GM18870 (cell line): ENCODE results near the gene SETD1B.

ENCODE experiments used
- ATAC-seq: cut with Tn5 transposase; IDR thresholded peaks from one replicate; pipeline ENCODE4 v1.9.1; 2021; ENCODE audit warnings: moderate library complexity; ENCODE audit not compliant: unreplicated experiment

Gene SETD1B

DNA sequence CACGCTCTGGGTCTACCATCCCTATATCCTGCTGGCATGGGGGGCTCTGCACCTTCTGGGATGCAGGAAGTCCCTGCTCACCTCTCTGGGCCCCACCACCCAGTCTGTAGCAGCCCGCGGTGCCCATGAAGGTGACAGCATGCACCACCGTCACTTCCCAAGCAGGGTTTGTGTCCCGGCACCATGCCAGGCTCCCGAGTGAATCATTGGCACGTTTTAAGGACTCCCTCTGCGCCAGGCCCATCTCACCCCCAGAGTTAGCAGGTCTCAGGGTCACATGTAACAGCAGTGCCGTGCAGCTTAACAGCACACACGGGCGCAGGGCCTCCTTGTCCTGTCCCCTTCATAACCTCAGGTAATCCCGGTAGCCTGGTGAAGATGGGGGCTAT, 19.9 kb downstream of the SETD1B start:
- ATAC-seq: no peak

DNA sequence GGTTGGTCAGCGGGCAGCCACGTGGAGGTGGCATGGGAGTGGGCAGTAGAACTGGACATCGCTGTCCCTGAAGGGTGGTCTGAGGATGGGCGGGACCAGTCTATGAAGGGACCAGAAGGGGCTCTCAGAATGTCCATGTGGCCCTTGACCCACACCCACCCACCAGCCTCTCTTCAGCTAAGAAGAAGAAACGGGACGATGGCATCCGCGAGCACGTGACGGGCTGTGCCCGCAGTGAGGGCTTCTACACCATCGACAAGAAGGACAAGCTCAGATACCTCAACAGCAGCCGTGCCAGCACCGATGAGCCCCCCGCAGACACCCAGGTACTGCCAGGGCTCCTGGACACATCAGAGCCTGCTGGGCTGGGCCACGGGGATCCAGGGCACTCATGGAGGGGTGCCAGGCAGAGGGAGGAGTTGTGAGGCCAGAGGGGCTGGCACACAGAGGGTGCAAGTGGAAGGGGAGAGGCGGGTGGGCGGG, 21.3 kb downstream of the SETD1B start:
- no peak for ATAC-seq

DNA sequence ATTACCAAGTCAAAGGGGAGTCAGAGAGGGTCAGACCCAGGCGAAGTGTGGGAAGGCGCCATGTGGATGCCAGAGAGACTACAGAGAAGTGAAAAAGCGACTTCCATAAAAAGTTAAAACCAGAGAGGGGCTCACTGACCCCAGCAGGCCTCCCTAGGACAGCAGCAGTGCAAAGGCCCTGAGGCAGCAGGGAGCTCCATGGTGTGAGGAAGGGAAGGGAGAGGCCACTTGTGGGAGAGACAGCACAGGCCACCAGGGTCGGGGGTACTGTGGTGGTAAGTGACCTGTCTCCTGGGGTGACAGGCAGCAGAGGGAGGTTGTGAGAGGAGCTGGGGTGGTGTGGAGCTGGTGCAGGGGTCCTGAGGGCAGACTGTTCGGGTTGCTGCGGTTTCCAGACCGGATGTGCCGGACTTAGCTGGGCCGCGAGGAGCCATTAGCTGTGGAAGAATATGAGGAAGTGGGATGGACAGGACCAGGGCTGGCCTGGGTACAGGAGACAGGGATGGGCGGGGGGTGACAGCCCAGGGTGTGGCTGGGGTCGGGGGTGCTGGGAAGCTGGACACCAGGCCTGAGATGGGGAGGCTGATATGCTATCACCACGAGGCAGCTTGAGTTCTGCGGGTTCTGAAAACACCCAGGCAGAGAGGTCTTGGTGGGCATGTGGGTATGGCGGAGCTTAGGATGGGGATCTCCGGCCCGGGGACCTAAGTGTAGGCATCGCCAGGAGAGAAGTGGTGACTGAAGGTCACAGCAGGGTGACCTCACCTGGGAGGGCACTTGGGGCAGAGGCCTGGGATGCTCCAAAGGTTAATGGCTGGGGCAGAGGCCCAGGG, 22.7 kb downstream of the SETD1B start:
- ATAC-seq: no peak

DNA sequence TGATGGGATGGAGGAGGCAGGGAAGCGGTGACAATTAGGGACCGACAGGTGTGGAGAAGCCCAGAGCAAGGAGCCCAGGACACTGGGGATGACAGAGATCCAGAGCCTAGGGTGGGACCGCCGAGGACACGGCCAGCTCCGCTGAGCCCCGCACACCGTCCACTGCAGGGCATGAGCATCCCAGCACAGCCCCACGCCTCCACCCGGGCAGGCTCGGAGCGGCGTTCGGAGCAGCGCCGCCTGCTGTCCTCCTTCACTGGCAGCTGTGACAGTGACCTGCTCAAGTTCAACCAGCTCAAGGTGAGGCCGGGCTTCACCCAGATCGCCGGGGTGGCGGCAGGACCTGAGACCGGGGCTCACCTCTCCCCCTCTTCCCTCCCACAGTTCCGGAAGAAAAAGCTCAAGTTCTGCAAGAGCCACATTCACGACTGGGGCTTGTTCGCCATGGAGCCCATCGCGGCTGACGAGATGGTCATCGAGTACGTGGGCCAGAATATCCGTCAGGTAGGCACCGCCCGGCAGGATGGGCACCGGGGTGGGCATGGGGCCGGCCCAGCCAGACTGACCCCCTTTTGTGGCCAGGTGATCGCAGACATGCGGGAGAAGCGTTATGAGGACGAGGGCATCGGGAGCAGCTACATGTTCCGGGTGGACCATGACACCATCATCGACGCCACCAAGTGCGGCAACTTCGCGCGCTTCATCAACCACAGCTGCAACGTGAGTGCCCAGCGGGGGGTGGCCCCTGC, 23.7 kb downstream of the SETD1B start:
- ATAC-seq: no peak

DNA sequence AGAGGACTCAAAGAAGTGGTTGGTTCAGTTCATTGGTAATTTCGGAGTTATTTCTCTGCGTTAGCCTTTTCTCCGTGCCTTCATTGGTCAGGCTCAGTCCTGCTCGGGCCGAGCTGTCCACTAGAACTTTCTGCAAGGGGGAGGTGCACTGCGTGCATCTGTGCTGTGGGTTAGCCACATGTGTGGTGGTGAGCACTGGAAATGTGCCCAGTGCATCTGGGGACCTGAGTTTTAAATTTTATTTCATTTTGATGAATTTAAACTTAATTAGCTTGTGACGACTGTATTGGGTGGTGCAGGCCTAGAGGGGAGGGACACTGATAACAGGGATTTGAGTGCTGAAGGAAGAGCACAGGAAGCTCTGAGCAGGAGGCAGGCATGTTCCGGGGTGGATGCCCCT, 24.5 kb downstream of the SETD1B start:
- no peak for ATAC-seq

DNA sequence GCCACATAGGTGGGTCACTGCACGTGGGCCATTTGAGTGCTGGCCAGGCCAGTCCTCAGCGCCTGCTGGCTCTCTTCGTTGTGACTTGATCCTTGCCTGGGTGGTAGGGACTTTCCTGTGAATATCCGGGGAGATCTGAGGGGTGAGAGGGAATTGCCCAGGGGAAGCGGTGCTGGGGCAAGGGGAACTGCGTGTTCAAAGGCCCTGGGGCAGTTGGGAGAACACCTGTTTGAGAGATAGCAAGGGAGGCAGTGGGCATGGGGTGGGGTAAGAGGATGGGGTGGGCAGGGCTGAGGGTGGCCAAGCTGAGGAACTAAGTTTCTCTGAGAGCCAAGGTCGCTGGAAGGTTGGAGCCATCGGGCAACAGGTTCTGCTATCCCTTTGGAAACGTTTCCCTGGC, 25.0 kb downstream of the SETD1B start:
- ATAC-seq: no peak

DNA sequence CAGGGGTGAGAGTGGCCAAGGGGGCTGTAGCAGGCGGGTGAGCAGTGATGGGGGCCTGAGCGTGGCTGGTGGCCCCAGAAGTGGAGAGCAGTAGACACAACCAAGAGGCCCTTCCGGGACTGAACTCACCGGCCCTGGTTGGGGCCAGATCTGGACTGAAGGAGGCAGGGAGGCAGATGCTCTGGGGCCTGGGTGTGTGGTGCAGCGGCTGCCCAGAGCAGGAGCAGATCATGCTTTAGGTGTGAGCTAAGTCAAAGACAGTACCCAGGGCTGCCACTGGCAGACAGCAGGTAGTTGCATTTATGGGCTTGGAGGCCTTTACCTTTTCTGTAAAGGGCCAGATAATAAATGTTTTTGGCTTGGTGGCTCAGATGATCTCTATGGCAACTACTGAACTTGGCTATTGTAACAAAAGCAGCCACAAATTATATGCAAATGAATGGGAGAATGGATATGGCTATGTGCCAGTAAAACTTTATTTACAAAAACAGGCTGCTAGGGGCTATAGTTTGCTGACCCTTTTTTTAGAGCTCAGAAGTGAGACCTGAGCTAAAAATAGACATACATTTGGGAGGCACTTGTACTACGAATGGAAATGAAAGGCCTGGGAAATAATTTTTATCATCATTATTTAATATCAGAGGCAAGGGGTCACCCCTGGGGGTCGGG, 25.6 kb downstream of the SETD1B start:
- ATAC-seq: no peak

DNA sequence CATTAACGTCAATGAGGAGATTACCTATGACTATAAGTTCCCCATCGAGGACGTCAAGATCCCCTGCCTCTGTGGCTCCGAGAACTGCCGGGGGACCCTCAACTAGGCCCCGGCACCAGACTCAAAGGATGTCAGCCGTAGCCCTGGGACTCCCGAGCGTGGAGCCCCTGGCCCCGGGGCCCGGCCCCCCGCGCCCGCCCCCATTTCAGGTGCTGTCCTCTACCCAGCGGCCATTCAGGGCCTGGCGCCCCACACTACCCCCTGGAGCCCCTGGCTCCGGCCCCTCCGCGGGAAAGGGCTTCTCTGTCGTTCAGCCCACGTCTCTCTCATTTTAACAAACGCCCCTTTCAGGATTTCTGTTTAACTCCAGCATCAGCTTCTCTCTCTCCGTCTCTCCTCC, 26.3 kb downstream of the SETD1B start:
- no peak for ATAC-seq

DNA sequence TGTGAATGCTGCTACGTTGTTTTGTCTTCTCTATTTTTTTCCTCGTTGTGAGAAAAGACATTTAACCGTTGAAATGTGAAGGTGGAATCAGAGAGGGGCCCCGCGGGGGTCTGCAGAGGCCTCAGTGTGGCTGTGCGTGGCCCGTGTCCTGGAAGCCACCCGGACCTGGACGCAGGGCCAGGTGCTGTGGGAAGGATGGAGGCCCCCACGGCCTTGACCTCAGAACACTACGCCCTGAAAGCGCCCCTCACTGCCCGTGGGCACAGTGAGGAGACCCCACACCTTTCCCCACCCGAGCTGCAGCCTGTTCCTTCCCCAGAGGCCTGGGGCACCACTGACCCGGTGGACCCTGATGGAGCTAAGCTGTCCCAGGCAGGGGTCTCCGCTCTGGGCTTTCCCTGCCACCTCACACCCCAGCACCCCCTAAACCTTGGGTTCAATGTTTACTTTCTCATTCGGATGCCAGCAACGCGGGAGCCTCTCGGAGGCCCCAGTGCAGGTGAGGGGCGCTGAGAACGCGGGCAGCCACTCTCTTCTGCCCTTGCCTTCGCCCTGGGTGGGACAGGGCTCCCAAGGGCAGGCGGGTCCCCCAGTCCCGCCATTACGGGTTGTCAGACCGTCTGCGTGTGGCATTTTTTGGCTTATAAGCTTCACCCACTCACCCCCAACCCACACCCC, 26.9 kb downstream of the SETD1B start:
- ATAC-seq: no peak

DNA sequence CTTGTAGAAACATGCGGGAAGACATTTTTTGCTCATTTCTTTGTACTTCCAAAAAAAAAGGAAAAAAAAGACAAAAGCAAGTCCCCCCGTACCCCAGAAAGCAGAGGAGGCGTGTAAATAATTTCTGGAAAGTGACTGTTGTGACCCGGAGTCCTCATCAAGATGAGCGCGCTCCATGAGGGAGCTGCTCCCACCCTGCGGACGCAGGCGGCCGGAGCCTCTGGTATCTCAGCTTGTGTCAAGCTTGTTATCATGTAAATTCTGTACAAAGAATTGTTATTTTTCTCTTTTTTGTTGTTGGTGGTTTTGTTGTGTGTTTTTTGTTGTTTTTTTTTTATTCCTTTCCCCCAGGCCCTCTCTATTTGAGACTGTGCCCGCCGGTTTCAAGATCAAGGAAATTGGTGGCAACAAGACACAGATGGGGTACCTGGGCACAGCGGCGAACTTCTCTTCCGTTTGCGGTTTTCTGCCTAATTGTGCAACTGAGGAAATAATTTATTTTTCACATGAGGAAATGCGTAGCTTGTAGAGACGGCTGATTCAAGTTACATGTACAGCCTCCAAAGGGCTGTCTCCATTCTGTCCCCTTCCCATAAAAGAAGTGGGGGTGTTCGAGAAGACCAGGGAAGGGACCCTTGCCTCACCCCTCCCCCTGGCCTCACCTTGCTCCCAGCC, 27.9 kb downstream of the SETD1B start:
- no peak for ATAC-seq

DNA sequence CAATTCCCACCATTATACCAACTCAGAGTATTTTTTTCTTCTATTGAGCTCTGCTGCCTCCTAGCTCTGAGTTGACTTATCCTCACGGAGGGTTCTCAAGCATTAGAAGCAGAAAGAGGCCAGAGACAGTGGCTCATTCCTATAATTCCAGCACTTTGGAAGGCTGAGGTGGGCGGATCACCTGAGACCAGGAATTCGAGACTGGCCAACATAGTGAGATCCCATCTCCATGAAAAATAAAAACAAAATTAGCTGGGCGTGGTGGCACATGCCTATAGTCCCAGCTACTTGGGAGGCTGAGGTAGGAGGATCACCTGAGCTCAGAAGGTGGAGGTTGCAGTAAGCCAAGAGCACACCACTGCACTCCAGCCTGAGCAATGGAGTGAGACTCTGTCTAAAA, 33.9 kb downstream of the SETD1B start:
- no peak for ATAC-seq

DNA sequence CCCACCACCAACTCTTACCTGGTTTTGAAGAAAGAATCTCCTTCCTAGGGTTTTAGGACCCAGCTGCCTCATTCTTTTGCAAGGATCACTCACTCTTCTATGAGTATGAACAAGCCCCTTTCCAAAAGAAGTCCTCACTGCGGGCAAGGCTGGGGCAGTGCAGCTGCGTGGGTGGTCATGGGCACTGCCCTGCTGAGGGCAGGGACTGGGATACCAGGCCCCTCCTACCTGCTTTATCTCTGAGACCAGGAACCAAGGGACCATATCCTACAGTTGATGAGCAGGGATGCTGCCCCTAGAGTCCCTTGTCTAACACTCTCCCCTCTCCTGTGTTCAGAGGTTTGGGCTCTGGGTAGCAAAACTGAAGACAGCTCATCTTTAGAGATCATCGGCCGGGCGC, 34.3 kb downstream of the SETD1B start:
- ATAC-seq: no peak

DNA sequence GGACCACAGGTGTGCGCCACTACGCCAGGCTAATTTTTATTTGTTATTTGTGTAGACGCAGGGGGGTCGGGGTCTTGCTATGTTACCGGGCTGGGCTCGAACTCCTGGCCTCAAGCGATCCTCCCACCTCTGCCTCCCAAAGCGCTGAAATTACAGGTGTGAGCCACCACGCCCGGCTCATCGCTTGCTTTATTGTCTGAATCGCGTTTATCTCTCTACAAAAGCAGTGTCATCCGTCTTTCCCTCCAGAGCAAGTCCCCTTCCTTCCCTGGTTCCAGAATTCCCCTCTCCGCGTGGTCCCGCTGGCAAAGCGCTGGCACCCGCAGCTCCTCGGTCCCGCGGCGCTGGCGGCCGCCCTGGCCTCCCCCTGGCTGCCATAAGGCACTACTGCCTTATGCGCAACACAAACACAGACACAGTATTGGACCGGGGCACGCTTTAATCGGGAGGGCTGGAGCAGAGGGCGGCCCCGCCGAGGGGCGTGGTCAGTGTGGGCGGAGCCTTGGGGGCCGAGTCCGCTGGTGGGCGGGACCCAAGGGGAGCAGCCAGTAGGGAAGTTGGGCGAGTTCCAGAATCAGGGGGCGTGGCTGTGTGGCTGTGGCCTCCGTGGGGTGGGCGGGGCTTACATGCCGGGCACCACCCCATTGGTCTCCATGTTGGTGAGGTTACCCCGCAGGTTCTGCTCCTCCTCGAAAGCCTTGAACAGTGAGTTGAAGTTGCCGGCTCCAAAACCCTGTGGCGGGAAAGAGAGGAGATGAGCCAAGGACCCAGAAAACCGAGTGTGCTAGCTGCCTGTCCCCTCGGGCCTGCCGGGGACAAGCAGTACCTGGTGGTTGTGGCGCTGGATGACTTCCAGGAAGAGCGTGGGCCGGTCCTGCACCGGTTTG, 35.5 kb downstream of the SETD1B start:
- ATAC-seq: peak; percentile 90

DNA sequence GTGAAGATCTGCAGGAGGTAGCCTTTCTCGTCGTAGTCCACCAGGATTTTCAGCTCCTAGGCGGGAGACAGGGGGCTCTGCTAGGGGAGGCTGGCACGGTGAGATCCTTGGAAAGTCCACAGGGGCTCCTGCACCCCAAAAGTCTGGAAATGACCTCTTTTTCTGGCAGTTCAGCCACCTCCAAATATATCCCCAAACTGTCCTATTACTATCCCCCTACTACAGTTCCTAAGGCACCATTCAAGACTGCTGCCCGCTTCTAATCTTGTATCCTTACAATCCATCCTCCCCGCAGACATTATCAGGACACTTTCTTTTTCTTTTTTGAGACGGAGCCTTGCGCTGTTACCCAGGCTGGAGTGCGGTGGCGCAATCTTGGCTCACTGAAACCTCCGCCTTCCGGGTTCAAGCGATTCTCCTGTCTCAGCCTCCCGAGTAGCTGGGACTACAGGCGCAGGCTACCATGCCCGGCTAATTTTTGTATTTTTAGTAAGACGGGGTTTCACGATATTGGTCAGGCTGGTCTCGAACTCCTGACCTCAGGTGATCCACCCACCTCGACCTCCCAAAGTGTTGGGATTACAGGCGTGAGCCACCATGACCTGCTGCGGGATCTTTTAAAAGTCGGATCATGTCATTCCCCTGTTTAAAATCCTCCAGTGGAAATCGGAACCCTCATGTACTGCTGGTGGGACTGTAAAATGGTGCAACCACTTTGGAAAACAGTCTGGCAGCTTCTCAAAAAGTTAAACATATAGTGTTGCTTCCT, 36.4 kb downstream of the SETD1B start:
- no peak for ATAC-seq

DNA sequence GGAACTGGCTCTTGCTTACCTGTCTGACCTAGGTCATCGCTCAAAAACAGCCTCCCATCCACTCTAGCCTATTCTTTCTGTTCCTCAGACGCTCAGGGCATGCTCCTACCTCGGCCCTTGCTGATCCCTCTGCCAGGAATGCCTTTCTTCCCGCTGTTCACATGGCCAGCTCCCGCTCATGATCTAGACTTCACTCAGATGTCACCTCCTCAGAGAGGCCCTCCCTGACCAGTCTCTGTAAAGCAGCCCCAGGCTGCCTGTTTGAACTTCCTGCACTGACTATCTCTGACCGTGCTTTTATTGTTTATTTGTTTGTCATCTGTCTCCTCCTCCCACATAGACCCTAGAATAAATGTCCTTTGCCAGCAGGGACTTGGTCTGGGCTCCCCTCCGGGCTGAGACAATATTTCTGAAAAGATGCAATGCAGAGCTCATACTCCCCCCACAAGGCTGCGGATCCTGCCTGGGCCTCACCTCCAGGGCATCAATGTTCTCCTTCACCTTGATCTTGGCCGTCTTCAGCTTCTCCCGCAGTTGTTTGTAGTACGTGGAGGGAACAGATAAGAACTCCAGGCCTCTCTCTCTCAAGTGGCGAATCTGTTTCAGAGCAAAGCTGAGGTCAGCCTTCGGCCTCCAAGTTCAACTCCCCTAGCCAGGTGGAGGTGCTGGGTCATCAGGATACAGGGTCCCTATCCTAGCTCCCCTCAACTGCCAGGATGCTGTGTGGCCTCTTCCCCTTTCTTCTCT, 39.6 kb downstream of the SETD1B start:
- no peak for ATAC-seq

DNA sequence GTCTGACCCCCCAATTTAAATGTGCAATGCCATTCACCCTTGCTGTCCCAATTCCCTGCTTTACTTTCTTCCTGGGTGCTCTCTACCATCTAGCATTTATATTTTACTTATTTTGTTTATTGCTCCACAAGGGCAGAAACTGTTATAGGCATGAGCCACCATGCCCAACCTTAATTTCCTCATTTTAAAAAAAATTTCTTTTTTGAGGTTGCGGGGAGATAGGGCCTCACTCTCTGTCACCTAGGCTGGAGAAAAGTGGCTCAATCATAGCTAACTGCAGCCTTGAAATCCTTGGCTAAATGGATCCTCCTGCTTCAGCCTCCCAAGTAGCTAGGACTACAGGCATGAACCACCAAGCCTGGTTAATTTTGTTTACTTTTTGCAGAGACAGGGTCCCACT, 41.9 kb downstream of the SETD1B start:
- ATAC-seq: no peak

DNA sequence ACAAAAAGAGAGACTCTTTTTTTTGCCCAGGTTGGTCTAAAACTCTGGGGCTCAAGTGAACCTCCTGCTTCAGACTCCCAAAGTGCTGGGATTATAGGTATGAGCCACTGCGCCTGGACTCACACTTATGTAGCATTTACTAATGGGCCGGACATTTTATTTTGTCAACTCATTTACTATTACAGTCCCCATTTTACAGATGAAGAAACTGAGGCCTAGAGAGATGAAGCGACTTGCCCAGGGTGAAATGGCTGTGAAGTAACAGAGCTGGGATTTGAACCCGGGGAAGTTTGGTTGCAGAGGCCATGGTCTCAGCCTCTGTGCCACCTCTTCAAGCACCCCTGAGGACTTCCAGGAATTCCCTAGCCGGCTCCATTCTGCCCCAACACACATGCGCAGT, 45.4 kb downstream of the SETD1B start:
- ATAC-seq: no peak

DNA sequence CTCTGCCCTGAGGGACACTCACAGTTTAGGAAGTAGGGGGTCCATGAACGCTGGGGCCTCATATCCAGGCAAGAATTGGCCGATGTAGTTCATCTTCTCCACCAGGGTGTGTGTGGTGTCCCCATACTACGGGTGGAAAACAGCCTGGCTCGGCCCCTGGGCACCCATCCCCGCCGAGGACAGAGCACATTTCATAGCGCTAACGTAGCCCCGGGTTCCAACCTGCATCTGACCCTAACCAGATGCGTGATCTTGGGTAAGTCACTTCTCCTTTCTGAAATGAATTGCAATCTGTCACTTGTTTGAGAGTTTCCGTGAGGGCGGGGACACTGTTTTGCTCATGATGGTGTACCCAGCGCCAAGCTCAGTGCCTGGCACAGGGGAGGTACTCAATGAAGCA, 45.9 kb downstream of the SETD1B start:
- no peak for ATAC-seq
